ENCODE results near the gene TAP1.

DNA sequence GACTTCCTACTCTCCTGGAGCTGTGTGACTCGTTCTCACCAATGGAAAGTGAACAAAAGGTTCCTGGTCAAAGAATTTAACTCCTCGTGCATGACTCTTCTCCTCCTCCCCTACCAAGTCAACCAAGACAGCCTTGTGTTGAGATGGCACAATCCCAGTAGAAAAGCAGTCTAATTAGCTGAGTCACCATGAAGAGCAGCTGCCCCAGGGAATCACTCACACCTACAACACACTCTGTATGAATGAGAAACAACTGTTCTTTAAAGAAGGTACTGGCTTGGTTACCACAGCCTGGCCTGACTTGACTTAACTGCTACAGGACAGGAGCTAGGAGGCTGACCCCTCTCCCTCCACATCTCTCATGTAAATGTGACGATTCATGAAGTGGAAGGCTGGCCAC is 33.8 kb downstream of the TAP1 start:
- TF ChIP-seq POLR2A (IDR thresholded peaks at IDR 0.05) = no peak
- TF ChIP-seq, protein P1, sequence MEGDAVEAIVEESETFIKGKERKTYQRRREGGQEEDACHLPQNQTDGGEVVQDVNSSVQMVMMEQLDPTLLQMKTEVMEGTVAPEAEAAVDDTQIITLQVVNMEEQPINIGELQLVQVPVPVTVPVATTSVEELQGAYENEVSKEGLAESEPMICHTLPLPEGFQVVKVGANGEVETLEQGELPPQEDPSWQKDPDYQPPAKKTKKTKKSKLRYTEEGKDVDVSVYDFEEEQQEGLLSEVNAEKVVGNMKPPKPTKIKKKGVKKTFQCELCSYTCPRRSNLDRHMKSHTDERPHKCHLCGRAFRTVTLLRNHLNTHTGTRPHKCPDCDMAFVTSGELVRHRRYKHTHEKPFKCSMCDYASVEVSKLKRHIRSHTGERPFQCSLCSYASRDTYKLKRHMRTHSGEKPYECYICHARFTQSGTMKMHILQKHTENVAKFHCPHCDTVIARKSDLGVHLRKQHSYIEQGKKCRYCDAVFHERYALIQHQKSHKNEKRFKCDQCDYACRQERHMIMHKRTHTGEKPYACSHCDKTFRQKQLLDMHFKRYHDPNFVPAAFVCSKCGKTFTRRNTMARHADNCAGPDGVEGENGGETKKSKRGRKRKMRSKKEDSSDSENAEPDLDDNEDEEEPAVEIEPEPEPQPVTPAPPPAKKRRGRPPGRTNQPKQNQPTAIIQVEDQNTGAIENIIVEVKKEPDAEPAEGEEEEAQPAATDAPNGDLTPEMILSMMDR (IDR thresholded peaks at IDR 0.05) = no peak
- no peak for TF ChIP-seq POLR2AphosphoS5 (IDR thresholded peaks at IDR 0.05)
